ENCODE results near the gene RAB11FIP4.

Gene RAB11FIP4

DNA sequence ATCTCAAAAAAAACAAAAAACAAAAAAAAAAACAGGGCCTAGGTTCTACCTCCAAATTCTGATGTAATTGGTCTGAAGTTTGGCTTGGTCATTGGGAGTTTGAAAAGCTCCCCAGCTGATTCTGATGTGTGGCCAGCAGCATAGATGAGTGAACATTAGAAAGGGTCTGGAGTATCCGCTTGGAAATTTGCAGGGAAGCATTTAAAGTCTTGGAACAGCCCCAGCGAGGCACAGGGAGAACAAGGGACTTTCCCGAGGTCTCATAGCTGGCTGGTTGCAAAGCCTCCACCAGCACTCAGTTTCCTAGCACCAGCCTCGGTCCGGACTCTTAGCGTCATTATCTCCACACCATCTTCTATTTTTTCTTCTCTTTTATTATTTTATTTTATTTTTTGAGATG, 70.8 kb downstream of the RAB11FIP4 start:
- no peak for TF ChIP-seq SIN3A (IDR thresholded peaks at IDR 0.05; ENCODE audit: borderline replicate concordance, insufficient read depth, low read length)

GRCh38 chr17:31466096-31466760, 74.8 kb downstream of the RAB11FIP4 start:
- TF ChIP-seq SIN3A (IDR thresholded peaks at IDR 0.05; ENCODE audit: borderline replicate concordance, insufficient read depth, low read length) (no peak), FOXP2 (optimal IDR thresholded peaks at IDR 0.05; ENCODE audit: borderline replicate concordance, extremely low read depth, extremely low read length, insufficient read depth) (no peak), TAF1 (IDR thresholded peaks at IDR 0.05; ENCODE audit: borderline replicate concordance, insufficient read depth, low read length) (no peak), POLR2AphosphoS5 (IDR thresholded peaks at IDR 0.05; ENCODE audit: low read depth, low read length) (no peak)
- TF ChIP-seq, protein P1, sequence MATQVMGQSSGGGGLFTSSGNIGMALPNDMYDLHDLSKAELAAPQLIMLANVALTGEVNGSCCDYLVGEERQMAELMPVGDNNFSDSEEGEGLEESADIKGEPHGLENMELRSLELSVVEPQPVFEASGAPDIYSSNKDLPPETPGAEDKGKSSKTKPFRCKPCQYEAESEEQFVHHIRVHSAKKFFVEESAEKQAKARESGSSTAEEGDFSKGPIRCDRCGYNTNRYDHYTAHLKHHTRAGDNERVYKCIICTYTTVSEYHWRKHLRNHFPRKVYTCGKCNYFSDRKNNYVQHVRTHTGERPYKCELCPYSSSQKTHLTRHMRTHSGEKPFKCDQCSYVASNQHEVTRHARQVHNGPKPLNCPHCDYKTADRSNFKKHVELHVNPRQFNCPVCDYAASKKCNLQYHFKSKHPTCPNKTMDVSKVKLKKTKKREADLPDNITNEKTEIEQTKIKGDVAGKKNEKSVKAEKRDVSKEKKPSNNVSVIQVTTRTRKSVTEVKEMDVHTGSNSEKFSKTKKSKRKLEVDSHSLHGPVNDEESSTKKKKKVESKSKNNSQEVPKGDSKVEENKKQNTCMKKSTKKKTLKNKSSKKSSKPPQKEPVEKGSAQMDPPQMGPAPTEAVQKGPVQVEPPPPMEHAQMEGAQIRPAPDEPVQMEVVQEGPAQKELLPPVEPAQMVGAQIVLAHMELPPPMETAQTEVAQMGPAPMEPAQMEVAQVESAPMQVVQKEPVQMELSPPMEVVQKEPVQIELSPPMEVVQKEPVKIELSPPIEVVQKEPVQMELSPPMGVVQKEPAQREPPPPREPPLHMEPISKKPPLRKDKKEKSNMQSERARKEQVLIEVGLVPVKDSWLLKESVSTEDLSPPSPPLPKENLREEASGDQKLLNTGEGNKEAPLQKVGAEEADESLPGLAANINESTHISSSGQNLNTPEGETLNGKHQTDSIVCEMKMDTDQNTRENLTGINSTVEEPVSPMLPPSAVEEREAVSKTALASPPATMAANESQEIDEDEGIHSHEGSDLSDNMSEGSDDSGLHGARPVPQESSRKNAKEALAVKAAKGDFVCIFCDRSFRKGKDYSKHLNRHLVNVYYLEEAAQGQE (IDR thresholded peaks at IDR 0.05; ENCODE audit: insufficient read depth in 1 of 2, low read depth in 2 of 2, low read length in 2 of 2) = no peak

DNA sequence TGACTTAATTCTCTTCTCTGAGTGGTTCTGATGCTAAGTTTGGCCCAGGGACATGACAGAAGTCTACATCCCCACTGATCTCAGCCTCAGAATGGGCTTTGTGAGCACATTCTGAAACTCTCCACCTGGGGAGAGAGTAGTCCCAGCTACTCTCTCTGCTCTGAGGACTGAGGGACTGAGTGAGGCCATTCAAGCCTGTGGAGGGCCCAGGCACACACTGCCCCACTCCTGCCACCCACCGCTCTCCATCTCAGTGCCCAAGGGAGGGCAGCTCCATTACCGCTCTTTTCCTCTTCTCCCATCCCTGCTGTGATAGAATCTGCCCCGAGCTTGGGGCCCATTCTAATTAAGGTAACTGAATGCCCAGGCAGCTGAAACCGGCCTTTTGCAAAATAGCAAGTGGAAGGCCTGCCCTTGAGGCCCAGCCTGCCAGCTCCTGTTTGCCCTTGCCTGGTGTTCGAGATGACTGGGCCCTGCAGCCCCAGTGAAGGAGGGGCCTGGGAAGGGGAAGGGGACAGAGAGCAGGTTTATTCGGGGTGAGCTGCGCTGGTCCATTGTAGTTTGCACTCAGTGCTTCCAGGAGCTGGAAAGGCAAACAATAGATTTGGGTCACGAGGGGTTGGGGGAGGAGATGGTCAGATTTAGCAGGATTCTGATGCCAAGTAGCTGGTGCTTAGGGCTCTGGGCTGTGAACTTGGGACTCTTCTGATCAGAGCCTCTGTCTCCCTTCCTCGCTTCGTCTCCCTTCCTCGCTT, 76.2 kb downstream of the RAB11FIP4 start:
- TF ChIP-seq, protein P1 (IDR thresholded peaks at IDR 0.05; ENCODE audit: insufficient read depth in 1 of 2, low read depth in 2 of 2, low read length in 2 of 2) = no peak
- TF ChIP-seq TAF1 (IDR thresholded peaks at IDR 0.05; ENCODE audit: borderline replicate concordance, insufficient read depth, low read length) (no peak), SIN3A (IDR thresholded peaks at IDR 0.05; ENCODE audit: borderline replicate concordance, insufficient read depth, low read length) (no peak), POLR2AphosphoS5 (IDR thresholded peaks at IDR 0.05; ENCODE audit: low read depth, low read length) (no peak), FOXP2 (optimal IDR thresholded peaks at IDR 0.05; ENCODE audit: borderline replicate concordance, extremely low read depth, extremely low read length, insufficient read depth) (no peak)

- TF ChIP-seq FOXP2 (optimal IDR thresholded peaks at IDR 0.05; ENCODE audit: borderline replicate concordance, extremely low read depth, extremely low read length, insufficient read depth) (no peak), SIN3A (IDR thresholded peaks at IDR 0.05; ENCODE audit: borderline replicate concordance, insufficient read depth, low read length) (no peak), TAF1 (IDR thresholded peaks at IDR 0.05; ENCODE audit: borderline replicate concordance, insufficient read depth, low read length) (no peak), POLR2AphosphoS5 (IDR thresholded peaks at IDR 0.05; ENCODE audit: low read depth, low read length) (no peak)
- TF ChIP-seq, protein P1 (IDR thresholded peaks at IDR 0.05; ENCODE audit: insufficient read depth in 1 of 2, low read depth in 2 of 2, low read length in 2 of 2) = no peak
Measured at GRCh38 chr17:31469959-31470358, 78.5 kb downstream of the RAB11FIP4 start.

GRCh38 chr17:31470592-31470991, 79.1 kb downstream of the RAB11FIP4 start:
- TF ChIP-seq, protein P1 (IDR thresholded peaks at IDR 0.05; ENCODE audit: insufficient read depth in 1 of 2, low read depth in 2 of 2, low read length in 2 of 2) = no peak
- TF ChIP-seq SIN3A (IDR thresholded peaks at IDR 0.05; ENCODE audit: borderline replicate concordance, insufficient read depth, low read length) (no peak), POLR2AphosphoS5 (IDR thresholded peaks at IDR 0.05; ENCODE audit: low read depth, low read length) (no peak), TAF1 (IDR thresholded peaks at IDR 0.05; ENCODE audit: borderline replicate concordance, insufficient read depth, low read length) (no peak)

Measured in PFSK-1 (cell line).